SJCRH30 (cell line): Measurements from ENCODE around the gene CMYA5. TPM values are rescaled to one million over a fixed set of nuclear protein-coding genes. Genes with fewer than 3 reads are reported as not detected.

Source experiments
- DNase-seq, 2 experiments: peaks; one replicate each; pipeline ENCODE4 v3.0.0-alpha.2; 2015 to 2020
- H3K27ac ChIP-seq: fragments of 250-450 bp; sonication (Bioruptor Pico); 2 replicates; pipeline ENCODE4 v1.5.1; 2020; ENCODE audit warnings: mild to moderate bottlenecking, moderate library complexity
- H3K27me3 ChIP-seq: fragments of 250-450 bp; sonication (Bioruptor Pico); 2 replicates; pipeline ENCODE4 v1.5.1; 2020; ENCODE audit warnings: mild to moderate bottlenecking, moderate library complexity
- H3K36me3 ChIP-seq: fragments of 250-450 bp; sonication (Bioruptor Pico); 2 replicates; pipeline ENCODE4 v1.5.1; 2020; ENCODE audit warnings: mild to moderate bottlenecking, moderate library complexity
- H3K4me1 ChIP-seq: fragments of 250-450 bp; sonication (Bioruptor Pico); 2 replicates; pipeline ENCODE4 v1.5.1; 2020; ENCODE audit warnings: mild to moderate bottlenecking, moderate library complexity
- H3K4me3 ChIP-seq: fragments of 250-450 bp; sonication (Bioruptor Pico); 2 replicates; pipeline ENCODE4 v1.5.1; 2020; ENCODE audit warnings: mild to moderate bottlenecking, moderate library complexity
- H3K9me3 ChIP-seq: fragments of 250-450 bp; sonication (Bioruptor Pico); replicated peaks from 2 replicates; pipeline ENCODE4 v1.5.1; 2020; ENCODE audit warnings: mild to moderate bottlenecking, moderate library complexity
- total RNA-seq: library from RNA; depleted of rRNA; stranded (reverse); fragments of >200 nt; shearing (Covaris generic); gene quantifications from 2 replicates; pipeline ENCODE4 v1.2.3, GENCODE V29; 2014

Gene CMYA5
- total RNA-seq, 1 experiment from 2014 or later = 0.22 TPM

DNA sequence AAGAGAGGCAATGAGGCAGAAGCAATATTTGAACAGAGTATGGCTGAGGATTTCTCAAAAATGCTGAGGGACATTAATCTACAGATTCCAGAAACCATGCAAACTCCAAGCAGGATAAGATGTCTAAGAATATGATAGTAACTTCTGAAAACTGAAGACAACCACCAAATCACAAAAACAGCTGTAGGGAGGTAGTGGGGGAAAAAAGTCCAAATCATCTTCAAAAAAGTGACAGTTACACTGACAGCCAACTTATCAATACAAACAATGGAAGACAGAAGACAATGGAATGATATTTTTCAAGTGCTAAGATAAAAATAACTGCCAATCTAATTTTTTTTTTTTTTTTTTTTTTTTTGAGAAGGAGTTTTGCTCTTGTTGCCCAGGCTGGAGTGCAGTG lies 30.5 kb downstream of the CMYA5 start:
- H3K27ac ChIP-seq = no peak overlapping the region
- no peaks in the 10 kb centered on the region for H3K27me3 ChIP-seq
- no peak for DNase-seq
- H3K4me3 ChIP-seq = no peak overlapping the region
- no peaks in the 10 kb centered on the region for H3K4me1 ChIP-seq
- H3K9me3 ChIP-seq = peaks cover 4% of the 10 kb centered on the region; the same call in 1 of the 2 replicates
- H3K36me3 ChIP-seq = no peaks in the 10 kb centered on the region

DNA sequence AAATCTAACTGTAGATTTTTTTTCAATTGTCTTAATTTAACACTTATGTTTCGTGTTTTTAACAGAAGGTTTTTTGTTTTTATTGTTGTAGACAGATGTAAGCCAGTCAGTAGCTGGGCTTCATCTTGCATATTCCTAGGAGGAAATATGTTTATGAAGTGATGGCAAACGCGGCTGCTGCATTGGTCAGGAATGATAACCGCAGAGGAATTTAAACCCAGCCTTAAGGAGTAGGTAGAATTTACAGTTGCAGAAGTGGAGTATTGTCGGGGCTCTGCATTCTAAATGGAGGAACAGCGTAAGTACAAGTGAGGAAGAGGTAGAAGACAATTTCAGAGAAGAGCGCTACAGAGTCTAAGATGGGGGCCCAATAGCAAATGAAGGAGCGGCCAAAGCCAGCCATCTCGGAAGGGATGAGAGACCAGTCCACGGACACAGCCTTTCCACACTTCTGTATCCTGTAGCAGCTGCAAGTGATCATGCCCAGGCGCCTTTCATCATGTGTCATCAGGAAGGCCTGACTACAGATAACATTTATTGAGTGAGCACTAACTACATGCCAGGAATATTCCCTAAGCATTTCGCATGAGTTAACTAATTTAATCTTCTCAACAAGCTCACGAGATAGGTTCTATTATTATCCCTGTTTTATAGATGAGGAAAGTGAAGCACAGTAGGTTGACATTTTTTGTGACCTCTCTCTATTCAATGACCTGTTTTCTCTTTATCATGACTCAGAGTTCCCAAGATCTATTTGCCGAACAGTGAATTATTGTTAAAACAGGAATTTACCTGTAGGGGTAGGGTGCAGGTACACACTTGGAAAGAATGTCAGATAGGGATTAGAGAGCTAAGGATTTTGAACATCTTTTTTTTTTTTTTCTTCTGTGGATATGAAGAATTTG lies 38.1 kb downstream of the CMYA5 start:
- DNase-seq = no peak
- no peaks in the 10 kb centered on the region for H3K27me3 ChIP-seq
- no peaks in the 10 kb centered on the region for H3K4me1 ChIP-seq
- no peaks in the 10 kb centered on the region for H3K9me3 ChIP-seq
- no peaks in the 10 kb centered on the region for H3K36me3 ChIP-seq
- H3K27ac ChIP-seq = no peak overlapping the region
- H3K4me3 ChIP-seq = no peak overlapping the region

GRCh38 chr5:79728396-79728795 lies 38.8 kb downstream of the CMYA5 start:
- no peak overlapping the region for H3K27ac ChIP-seq
- no peaks in the 10 kb centered on the region for H3K4me1 ChIP-seq
- no peaks in the 10 kb centered on the region for H3K36me3 ChIP-seq
- no peak for DNase-seq
- H3K4me3 ChIP-seq = no peak overlapping the region
- no peaks in the 10 kb centered on the region for H3K27me3 ChIP-seq
- no peaks in the 10 kb centered on the region for H3K9me3 ChIP-seq

DNA sequence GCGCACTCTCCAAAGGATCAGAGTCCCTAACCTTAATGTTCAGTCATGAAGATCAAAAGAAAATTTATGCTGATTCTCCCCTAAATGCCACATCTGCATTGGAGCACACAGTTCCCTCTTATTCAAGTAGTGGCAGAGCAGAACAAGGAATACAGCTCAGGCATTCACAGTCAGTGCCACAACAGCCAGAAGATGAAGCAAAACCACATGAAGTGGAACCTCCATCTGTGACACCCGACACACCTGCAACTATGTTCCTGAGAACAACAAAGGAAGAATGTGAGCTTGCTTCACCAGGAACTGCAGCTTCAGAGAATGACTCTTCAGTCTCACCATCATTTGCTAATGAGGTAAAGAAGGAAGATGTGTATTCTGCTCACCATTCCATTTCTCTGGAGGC lies 40.0 kb downstream of the CMYA5 start:
- H3K27me3 ChIP-seq = no peaks in the 10 kb centered on the region
- H3K4me1 ChIP-seq = no peaks in the 10 kb centered on the region
- no peaks in the 10 kb centered on the region for H3K9me3 ChIP-seq
- no peak overlapping the region for H3K27ac ChIP-seq
- H3K4me3 ChIP-seq = no peak overlapping the region
- no peak for DNase-seq
- no peaks in the 10 kb centered on the region for H3K36me3 ChIP-seq

- Histone ChIP-seq H3K36me3 (no peaks in the 10 kb centered on the region), H3K27ac (no peak overlapping the region), H3K4me3 (no peak overlapping the region), H3K27me3 (no peaks in the 10 kb centered on the region), H3K9me3 (no peaks in the 10 kb centered on the region), H3K4me1 (no peaks in the 10 kb centered on the region)
- no peak for DNase-seq
These were observed 40.9 kb downstream of the CMYA5 start for GRCh38 chr5:79730564-79730963.

DNA sequence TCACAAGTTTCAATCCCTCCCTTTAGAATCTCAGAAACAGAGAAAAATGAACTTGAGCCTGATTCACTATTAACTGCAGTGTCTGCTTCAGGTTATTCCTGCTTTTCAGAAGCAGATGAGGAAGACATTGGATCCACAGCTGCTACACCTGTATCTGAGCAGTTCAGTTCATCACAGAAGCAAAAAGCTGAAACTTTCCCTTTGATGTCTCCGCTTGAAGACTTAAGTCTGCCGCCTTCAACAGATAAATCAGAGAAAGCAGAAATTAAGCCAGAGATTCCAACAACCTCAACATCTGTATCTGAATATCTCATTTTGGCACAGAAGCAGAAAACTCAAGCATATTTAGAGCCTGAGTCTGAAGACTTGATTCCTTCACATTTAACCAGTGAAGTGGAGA lies 42.1 kb downstream of the CMYA5 start:
- no peak overlapping the region for H3K27ac ChIP-seq
- H3K9me3 ChIP-seq = no peaks in the 10 kb centered on the region
- H3K4me1 ChIP-seq = no peaks in the 10 kb centered on the region
- H3K27me3 ChIP-seq = no peaks in the 10 kb centered on the region
- DNase-seq = no peak
- H3K36me3 ChIP-seq = no peaks in the 10 kb centered on the region
- no peak overlapping the region for H3K4me3 ChIP-seq

DNA sequence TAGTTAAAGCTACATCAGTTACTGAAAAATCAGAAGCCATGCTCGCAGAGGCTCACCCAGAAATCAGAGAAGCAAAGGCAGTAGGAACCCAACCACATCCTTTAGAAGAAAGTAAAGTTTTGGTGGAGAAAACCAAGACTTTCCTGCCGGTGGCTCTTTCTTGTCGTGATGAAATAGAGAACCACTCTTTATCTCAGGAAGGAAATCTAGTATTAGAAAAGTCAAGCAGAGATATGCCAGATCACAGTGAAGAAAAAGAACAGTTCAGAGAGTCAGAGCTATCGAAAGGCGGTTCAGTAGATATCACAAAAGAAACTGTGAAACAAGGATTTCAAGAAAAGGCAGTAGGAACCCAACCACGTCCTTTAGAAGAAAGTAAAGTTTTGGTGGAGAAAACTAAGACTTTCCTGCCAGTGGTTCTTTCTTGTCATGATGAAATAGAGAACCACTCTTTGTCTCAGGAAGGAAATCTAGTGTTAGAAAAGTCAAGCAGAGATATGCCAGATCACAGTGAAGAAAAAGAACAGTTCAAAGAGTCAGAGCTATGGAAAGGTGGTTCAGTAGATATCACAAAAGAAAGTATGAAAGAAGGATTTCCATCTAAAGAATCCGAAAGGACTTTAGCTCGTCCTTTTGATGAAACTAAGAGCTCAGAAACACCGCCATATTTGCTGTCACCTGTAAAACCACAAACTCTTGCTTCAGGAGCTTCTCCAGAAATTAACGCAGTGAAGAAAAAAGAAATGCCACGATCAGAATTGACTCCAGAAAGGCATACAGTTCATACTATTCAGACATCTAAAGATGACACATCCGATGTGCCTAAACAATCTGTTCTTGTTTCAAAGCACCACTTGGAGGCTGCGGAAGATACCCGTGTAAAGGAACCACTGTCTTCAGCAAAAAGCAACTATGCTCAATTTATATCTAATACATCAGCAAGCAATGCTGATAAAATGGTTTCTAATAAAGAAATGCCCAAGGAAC lies 47.2 kb downstream of the CMYA5 start:
- no peak overlapping the region for H3K4me3 ChIP-seq
- no peak overlapping the region for H3K27ac ChIP-seq
- H3K9me3 ChIP-seq = no peaks in the 10 kb centered on the region
- H3K27me3 ChIP-seq = no peaks in the 10 kb centered on the region; the same call in 1 of the 2 replicates
- DNase-seq = no peak
- H3K4me1 ChIP-seq = no peaks in the 10 kb centered on the region
- no peaks in the 10 kb centered on the region for H3K36me3 ChIP-seq

GRCh38 chr5:79738349-79738748 lies 48.7 kb downstream of the CMYA5 start:
- Histone ChIP-seq H3K36me3 (no peaks in the 10 kb centered on the region), H3K4me3 (no peak overlapping the region), H3K27ac (no peak overlapping the region), H3K27me3 (no peaks in the 10 kb centered on the region; the same call in 1 of the 2 replicates), H3K4me1 (no peaks in the 10 kb centered on the region), H3K9me3 (no peaks in the 10 kb centered on the region)
- no peak for DNase-seq

- no peak overlapping the region for H3K4me3 ChIP-seq
- DNase-seq = no peak
- H3K36me3 ChIP-seq = no peaks in the 10 kb centered on the region
- H3K4me1 ChIP-seq = no peaks in the 10 kb centered on the region
- H3K27ac ChIP-seq = no peak overlapping the region
- no peaks in the 10 kb centered on the region for H3K9me3 ChIP-seq
- no peaks in the 10 kb centered on the region; the same call in 1 of the 2 replicates for H3K27me3 ChIP-seq
These were observed 53.0 kb downstream of the CMYA5 start for GRCh38 chr5:79742549-79743136.

GRCh38 chr5:79743846-79744605 lies 54.4 kb downstream of the CMYA5 start:
- no peak overlapping the region for H3K4me3 ChIP-seq
- H3K27ac ChIP-seq = no peak overlapping the region
- H3K9me3 ChIP-seq = no peaks in the 10 kb centered on the region
- no peaks in the 10 kb centered on the region; the same call in 1 of the 2 replicates for H3K27me3 ChIP-seq
- DNase-seq = no peak
- H3K4me1 ChIP-seq = no peaks in the 10 kb centered on the region
- no peaks in the 10 kb centered on the region for H3K36me3 ChIP-seq

DNA sequence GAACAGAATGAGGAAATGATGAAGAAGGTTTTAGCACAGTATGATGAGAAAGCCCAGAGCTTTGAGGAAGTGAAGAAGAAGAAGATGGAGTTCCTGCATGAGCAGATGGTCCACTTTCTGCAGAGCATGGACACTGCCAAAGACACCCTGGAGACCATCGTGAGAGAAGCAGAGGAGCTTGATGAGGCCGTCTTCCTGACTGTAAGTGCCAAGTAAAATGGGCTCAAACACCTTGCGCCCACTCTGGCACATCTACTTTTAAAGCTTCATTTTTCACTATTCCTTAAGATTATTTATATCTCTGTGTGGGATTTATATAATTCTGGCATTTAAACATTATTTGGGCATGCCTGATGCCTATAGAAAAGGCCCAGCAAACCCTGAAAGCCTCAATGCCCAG lies 55.6 kb downstream of the CMYA5 start:
- Histone ChIP-seq H3K27ac (no peak overlapping the region), H3K27me3 (no peaks in the 10 kb centered on the region; the same call in 1 of the 2 replicates), H3K9me3 (no peaks in the 10 kb centered on the region), H3K4me1 (no peaks in the 10 kb centered on the region), H3K4me3 (no peak overlapping the region), H3K36me3 (no peaks in the 10 kb centered on the region)
- DNase-seq = no peak

DNA sequence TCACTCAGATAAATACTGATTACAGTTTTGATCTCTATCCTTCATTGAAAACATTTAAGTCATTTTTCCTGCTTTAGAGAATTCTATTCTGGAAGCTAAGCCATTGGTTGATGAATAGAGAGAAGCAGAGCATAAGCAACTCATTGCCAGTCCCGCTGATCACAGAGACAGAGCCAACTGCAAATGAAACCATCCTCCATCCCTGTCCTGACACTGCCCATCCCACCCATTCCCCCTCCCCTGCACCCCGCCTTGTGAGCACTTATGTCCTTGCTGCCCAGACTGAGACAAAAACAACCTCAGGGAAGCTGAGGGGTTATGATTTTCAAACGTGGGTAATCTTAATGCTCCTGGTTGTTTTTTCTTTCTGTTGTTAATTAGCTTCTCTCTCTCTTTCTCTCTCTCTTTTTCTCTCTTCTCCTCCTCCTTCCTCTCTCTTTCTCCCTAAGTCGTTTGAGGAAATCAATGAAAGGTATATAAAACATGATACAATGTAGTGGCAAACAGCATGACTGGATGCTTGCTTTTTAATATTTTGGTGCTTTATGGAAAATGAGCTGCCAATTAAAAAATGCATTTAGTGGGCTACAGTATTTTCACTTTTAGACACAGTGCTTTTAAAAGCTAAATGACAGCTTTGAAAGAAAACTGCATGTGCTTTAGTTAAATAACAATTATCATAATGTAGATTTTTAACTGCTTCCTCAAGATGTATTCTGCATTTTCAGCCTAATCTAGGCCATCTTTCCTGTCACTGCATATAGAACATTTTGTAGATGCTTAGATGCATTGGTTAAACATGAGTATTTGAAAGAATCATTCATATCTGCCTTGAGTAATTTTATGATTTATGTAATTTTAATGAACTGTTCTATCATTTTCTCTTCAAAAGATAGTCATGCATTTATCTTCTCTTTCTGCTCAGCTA lies 57.3 kb downstream of the CMYA5 start:
- Histone ChIP-seq H3K27ac (no peak overlapping the region), H3K27me3 (no peaks in the 10 kb centered on the region), H3K4me3 (no peak overlapping the region), H3K9me3 (no peaks in the 10 kb centered on the region), H3K36me3 (no peaks in the 10 kb centered on the region), H3K4me1 (no peaks in the 10 kb centered on the region)
- DNase-seq = no peak
